AG20443 (cell line): ENCODE data around the gene SATB1.

Source experiments
- DNase-seq: peaks from one replicate; pipeline ENCODE4 v3.0.0; 2012; ENCODE audit warnings: low spot score, mixed read lengths

The SATB1 gene

DNA sequence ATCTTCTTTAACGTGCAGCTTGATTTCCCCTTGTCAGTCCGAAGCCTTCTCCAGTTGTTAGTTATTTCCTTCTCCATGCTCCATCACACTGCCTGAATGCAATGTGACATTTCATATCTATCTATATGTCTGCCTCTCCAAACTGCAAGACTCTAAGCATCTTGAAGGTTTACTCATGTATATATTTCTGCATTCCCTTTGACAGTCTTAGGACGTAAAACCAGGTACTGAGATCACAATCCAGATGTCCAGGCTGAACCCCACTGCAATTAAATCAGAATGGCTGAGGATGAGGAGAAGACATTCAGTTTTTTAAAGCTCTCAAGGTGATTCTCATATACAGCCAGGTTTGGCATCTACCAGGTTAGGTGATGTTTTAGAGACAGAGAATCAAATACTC is 6.1 kb upstream of the SATB1 start:
- DNase-seq = no peak

DNA sequence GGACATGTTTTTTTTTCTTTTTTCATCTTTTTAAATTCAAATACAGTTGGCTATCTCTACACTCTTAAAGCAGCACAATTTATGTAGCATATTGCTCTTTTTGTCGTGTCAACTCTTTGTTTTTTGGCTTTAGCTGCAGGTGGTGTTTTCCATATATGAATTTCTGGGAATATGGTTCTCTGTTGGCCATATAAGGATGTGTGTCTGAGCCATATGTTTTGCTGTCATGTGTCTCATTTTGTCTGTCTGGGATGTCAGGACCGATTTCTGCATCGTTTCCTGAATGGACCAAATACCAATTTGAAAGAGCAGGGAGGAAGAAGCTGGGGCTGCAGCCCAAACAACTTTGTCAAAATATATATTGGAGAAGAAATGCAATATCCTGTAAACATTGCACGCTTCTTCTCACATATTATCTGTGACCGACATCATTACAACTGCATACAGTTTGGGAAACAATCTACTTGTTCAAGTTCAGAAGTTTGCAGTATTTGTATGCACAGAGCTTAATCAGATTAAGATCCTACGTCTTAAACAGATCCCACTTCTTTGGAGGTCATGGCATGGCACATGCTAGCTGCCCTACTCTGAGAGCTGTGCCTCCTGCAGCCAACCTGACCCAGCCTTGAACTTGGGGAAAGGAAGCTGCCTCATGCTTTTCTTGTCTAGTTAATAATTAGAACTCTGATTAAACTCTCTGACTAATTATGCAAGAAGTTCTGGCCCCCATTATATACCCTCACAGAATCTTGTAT is 4.0 kb upstream of the SATB1 start:
- no peak for DNase-seq

GRCh38 chr3:18428036-18428435 is 2.9 kb upstream of the SATB1 start:
- DNase-seq = no peak

GRCh38 chr3:18426597-18427193 is 1.6 kb upstream of the SATB1 start:
- DNase-seq = no peak

- DNase-seq = no peak
Measured at GRCh38 chr3:18425641-18426257, 610 bp upstream of the SATB1 start.

DNA sequence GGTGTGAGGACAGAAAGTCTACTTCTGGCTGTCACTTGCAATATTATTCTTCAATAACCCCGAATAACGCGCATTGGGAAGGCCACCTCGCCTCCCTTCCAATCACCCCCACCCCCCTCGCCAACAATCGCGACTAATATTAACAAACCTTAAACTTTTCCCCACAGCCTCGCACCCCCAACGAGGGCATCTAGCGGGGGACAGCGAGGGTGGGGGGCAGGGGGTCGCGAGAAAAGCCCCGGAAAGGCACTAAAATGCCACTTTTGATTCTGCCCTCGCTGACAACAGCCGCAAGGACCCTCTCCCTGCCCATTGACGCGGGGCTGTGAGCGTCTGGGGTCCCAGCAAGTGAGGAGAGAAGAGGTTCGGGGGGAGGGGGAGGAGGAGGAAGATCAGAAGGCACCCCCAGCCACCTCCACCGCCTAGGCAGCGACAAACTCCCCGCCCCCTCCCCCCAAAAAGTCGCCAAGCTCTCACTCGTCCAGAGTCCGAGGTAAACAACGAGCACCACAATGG is 868 bp downstream of the SATB1 start:
- DNase-seq = no peak

GRCh38 chr3:18423401-18424212 is 1.5 kb downstream of the SATB1 start:
- DNase-seq = peak; percentile 58

GRCh38 chr3:18422972-18423371 is 2.2 kb downstream of the SATB1 start:
- no peak for DNase-seq

DNA sequence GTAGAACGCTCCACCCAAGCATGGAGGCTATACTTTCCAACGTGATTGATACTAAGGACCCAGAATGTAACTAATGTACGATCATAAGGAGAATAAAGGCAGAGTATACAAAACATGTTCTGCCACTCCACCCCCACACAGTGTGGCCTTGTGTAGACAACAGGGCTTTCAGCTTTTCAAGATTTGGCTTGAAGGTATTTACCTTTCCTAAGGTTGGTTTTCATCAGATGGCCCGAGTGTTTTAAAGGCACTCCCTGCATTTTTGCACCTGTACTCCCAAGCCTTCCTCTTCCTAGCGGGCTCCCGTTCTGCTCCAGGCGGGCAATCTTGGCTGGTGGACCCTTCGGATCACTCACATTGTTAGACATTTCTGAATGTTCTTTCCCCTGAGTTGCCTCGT is 4.6 kb downstream of the SATB1 start:
- no peak for DNase-seq

- DNase-seq = no peak
Measured at GRCh38 chr3:18419232-18419631, 5.9 kb downstream of the SATB1 start.

GRCh38 chr3:18417904-18418572 is 7.1 kb downstream of the SATB1 start:
- no peak for DNase-seq

DNA sequence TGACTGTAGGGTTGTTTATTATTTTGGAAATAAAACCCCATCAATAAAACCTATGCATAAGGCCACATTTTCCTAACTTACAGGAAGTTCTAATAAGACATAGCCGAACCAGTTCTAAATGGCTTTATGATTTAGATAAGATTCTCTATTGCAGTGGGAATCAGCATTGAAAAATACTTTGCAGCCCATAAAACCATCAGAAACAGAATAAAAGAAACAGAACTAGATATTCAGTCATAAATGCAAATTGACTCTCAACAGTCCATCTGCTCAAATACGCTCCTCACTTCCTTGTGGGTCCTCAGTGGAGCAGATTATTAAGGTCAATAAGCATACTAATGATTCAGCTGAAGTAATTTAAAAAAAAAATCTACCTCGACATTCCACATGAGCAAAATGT is 8.8 kb downstream of the SATB1 start:
- DNase-seq = no peak

DNA sequence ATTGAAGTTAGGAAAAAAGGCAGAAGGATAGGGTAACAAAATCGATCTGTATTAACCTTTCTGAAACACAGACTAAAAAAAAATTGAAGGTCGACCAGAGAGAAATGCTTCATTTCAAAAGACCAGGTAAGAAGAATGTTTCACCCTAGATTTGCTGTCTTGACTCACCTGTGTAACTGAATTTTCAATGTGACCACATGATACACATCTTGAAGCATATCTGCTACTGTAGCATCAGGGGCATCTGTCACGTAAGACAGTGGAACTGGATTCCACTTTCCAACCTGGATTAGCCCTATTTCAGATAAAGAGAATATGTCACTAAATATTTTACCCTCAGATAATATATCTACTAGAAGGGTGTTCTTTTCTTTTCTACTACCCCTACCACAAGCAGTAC is 9.3 kb downstream of the SATB1 start:
- no peak for DNase-seq

GRCh38 chr3:18415167-18415566 is 10.0 kb downstream of the SATB1 start:
- no peak for DNase-seq

DNA sequence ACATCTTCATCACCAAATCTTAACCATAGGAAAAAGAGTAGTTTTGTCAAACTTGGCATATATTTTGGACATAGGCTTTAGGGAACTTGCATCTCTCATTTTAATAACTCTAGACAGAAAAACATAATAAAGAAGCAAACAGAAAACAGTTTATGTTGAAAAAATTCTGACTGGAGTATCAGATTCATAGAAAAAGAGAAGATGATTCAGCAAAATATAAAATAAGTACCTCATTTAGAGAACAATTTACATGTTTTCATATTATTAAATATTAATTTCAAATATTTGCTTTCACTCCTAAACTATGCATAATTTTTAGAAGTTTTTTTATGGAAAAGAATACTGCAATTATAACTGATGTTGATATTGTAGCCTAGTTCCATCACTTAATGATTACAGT is 12.5 kb downstream of the SATB1 start:
- DNase-seq = no peak

GRCh38 chr3:18411541-18411940 is 13.6 kb downstream of the SATB1 start:
- no peak for DNase-seq

DNA sequence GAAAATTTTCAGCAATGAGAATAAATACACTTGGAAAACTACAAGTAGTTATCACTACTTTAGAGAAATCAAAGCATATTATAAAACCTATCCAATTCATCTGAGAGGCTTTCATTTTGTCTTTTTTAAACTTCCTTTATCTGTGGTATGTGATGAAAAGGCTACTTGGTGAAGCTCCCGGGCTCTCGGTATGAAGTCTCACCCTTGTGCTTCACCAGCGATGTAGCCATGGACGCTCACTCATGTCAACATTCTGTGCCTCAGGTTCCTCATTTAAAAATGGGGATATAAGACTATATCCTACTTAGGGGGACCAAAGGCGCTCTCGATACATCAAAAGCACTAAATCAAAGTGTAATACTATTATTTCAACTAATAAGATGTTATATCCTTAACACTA is 14.9 kb downstream of the SATB1 start:
- no peak for DNase-seq

DNA sequence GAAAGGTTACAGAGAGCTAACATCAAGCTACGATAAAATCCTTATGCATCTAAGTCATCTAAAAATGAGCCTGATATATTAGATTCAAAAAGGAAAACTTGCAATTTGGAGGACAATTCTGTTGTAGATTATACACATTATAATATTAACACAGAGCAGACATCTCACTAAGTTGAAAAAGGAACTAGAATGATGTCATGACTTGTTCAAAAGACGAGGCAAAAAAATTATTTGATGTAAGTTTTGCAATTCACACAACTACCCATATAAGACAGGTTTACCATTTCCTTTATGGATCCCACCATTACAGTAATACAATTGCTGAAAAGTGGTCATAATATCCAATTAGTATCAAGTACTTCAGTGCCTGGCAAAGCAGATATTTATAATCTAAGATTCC is 15.9 kb downstream of the SATB1 start:
- no peak for DNase-seq

GRCh38 chr3:18405141-18405540 is 20.0 kb downstream of the SATB1 start:
- no peak for DNase-seq

DNA sequence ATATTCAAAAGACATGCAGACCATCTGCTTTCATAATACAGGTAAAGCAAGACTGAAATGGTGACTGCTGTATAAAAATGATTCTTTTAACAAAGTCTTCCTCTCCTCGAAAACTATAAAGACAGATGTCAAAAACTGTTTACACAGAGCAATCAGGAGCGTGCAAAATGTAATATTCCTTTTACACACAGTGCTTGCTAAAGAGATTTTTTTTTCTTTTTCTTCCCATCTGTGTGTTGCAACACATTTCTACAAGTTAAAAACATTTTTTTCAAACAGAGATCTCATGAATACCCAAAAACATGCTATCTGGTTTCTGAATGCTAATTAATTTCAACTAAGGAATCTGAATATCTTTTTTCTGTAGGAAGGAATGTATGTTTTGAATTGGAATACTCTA is 22.1 kb downstream of the SATB1 start:
- DNase-seq = no peak

DNA sequence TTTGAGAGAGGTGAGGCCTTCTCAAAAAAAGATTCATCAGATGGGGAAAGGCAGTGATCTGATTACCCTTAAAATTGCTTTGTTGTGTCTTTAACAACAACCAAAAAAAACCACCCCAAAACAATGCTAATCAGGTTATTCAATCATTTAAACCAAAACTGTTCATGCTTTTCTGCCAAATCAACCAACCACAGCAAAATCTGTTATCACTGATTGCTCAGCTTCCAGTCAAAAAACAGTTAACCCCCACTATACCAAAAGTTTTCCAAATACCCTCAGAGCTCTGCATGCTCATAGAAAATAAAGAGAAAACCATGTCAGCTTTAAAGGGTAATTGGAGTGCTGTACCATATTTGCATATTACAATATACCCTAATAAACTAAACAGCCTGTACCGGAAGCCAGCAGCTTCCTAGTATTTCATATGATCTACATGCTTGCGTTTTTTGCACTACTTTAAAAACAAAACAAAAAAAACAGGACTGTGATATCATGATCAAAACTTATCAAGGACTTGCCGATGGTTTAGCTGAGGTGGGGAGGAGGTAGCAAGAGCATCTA is 22.8 kb downstream of the SATB1 start:
- DNase-seq = no peak
